ENCODE results near the gene EML2. TPM values are rescaled to one million over a fixed set of nuclear protein-coding genes. Genes with fewer than 3 reads are reported as not detected.

Gene EML2
- polyA plus RNA-seq, 1 donor from 2014 or later: 18.9 TPM

DNA sequence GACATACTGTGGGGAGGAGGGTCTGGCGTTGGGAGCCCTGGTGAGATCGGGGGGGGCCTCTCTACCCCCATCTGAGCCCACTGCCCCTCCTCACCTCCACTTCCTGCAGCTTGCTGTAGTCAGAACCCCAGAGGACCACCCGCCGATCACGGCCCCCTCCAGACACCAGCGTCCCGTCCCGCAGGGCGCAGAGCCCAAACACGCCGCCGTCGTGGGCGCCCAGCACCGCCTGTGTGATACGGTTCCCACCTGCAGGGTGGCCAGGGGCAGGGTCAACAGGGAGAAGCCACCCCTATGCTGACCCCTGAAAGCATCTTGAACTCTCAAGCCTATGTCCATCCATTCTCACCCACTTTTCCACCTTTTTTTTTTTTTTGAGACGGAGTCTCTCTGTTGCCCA, 17.8 kb downstream of the EML2 start:
- Histone ChIP-seq H3K27ac (ENCODE audit: low read length) (no peak overlapping the region), H4K20me1 (ENCODE audit: insufficient read depth) (no peaks in the 10 kb centered on the region), H3K9me2 (ENCODE audit: insufficient read depth, low read length) (no peaks in the 10 kb centered on the region), H3F3A (ENCODE audit: insufficient read depth, low read length, poor library complexity, severe bottlenecking) (no peaks in the 10 kb centered on the region), H3K4me2 (ENCODE audit: low read length) (no peak overlapping the region), H3K27me3 (ENCODE audit: insufficient read depth, low read depth, low read length) (no peaks in the 10 kb centered on the region), H3K9ac (ENCODE audit: low read length) (no peak overlapping the region), H3K79me2 (replicated peaks; ENCODE audit: insufficient read depth, low read length) (no peaks in the 10 kb centered on the region), H3K36me3 (ENCODE audit: insufficient read depth, low read length) (no peaks in the 10 kb centered on the region), H2AFZ (ENCODE audit: low read depth, low read length) (no peak overlapping the region), H3K4me3 (ENCODE audit: low read length) (no peak overlapping the region), H3K9me3 (ENCODE audit: low read length) (no peaks in the 10 kb centered on the region)
- TF ChIP-seq, protein P1, sequence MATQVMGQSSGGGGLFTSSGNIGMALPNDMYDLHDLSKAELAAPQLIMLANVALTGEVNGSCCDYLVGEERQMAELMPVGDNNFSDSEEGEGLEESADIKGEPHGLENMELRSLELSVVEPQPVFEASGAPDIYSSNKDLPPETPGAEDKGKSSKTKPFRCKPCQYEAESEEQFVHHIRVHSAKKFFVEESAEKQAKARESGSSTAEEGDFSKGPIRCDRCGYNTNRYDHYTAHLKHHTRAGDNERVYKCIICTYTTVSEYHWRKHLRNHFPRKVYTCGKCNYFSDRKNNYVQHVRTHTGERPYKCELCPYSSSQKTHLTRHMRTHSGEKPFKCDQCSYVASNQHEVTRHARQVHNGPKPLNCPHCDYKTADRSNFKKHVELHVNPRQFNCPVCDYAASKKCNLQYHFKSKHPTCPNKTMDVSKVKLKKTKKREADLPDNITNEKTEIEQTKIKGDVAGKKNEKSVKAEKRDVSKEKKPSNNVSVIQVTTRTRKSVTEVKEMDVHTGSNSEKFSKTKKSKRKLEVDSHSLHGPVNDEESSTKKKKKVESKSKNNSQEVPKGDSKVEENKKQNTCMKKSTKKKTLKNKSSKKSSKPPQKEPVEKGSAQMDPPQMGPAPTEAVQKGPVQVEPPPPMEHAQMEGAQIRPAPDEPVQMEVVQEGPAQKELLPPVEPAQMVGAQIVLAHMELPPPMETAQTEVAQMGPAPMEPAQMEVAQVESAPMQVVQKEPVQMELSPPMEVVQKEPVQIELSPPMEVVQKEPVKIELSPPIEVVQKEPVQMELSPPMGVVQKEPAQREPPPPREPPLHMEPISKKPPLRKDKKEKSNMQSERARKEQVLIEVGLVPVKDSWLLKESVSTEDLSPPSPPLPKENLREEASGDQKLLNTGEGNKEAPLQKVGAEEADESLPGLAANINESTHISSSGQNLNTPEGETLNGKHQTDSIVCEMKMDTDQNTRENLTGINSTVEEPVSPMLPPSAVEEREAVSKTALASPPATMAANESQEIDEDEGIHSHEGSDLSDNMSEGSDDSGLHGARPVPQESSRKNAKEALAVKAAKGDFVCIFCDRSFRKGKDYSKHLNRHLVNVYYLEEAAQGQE (IDR thresholded peaks at IDR 0.05; ENCODE audit: borderline replicate concordance): no peak
- TF ChIP-seq, protein P2, sequence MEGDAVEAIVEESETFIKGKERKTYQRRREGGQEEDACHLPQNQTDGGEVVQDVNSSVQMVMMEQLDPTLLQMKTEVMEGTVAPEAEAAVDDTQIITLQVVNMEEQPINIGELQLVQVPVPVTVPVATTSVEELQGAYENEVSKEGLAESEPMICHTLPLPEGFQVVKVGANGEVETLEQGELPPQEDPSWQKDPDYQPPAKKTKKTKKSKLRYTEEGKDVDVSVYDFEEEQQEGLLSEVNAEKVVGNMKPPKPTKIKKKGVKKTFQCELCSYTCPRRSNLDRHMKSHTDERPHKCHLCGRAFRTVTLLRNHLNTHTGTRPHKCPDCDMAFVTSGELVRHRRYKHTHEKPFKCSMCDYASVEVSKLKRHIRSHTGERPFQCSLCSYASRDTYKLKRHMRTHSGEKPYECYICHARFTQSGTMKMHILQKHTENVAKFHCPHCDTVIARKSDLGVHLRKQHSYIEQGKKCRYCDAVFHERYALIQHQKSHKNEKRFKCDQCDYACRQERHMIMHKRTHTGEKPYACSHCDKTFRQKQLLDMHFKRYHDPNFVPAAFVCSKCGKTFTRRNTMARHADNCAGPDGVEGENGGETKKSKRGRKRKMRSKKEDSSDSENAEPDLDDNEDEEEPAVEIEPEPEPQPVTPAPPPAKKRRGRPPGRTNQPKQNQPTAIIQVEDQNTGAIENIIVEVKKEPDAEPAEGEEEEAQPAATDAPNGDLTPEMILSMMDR (IDR thresholded peaks at IDR 0.05; ENCODE audit: poor library complexity, severe bottlenecking): no peak
- no peak for TF ChIP-seq POLR2AphosphoS5 (IDR thresholded peaks at IDR 0.05)

DNA sequence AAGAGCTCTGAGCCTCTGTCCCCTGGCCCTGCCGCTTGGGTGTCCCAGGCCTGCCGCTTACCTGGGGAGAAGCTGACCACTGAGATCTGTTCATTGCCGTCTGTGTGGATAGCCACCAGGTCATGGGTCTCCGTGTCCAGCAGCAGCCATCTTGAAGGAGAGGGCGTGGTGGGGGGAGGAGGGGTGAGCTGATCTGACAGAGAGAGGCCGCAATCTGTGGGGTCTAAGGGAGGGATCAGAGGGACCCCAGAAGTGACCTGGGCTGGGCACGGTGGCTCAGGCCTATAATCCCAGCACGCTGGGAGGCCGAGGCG, 22.5 kb downstream of the EML2 start:
- no peaks in the 10 kb centered on the region for H3K9me3 ChIP-seq (ENCODE audit: low read length)
- no peak overlapping the region for H3K4me3 ChIP-seq (ENCODE audit: low read length)
- no peak overlapping the region for H2AFZ ChIP-seq (ENCODE audit: low read depth, low read length)
- H3K27me3 ChIP-seq (ENCODE audit: insufficient read depth, low read depth, low read length): no peaks in the 10 kb centered on the region
- no peak overlapping the region for H3K4me2 ChIP-seq (ENCODE audit: low read length)
- H3K79me2 ChIP-seq (replicated peaks; ENCODE audit: insufficient read depth, low read length): no peaks in the 10 kb centered on the region
- TF ChIP-seq TAF1 (IDR thresholded peaks at IDR 0.05; ENCODE audit: low read depth): no peak
- H3K9ac ChIP-seq (ENCODE audit: low read length): no peak overlapping the region
- no peak overlapping the region for H3K27ac ChIP-seq (ENCODE audit: low read length)
- no peaks in the 10 kb centered on the region for H4K20me1 ChIP-seq (ENCODE audit: insufficient read depth)
- H3F3A ChIP-seq (ENCODE audit: insufficient read depth, low read length, poor library complexity, severe bottlenecking): no peaks in the 10 kb centered on the region
- no peaks in the 10 kb centered on the region for H3K36me3 ChIP-seq (ENCODE audit: insufficient read depth, low read length)
- H3K9me2 ChIP-seq (ENCODE audit: insufficient read depth, low read length): no peaks in the 10 kb centered on the region

GRCh38 chr19:45615795-45616703, 23.1 kb downstream of the EML2 start:
- TF ChIP-seq MXI1 (conservative IDR thresholded peaks at IDR 0.05; ENCODE audit: poor library complexity, severe bottlenecking) (no peak), SMC3 (conservative IDR thresholded peaks at IDR 0.05; ENCODE audit: poor library complexity) (no peak), TAF1 (IDR thresholded peaks at IDR 0.05; ENCODE audit: low read depth) (no peak), EP300 (conservative IDR thresholded peaks at IDR 0.05; ENCODE audit: poor library complexity, severe bottlenecking) (no peak), EZH2 (IDR thresholded peaks at IDR 0.05; ENCODE audit: borderline replicate concordance, insufficient read depth, low read length, poor library complexity, severe bottlenecking) (no peak), RAD21 (conservative IDR thresholded peaks at IDR 0.05) (no peak)
- TF ChIP-seq, protein P1 (IDR thresholded peaks at IDR 0.05; ENCODE audit: borderline replicate concordance): no peak
- TF ChIP-seq, protein P2 (IDR thresholded peaks at IDR 0.05; ENCODE audit: poor library complexity, severe bottlenecking): no peak
- Histone ChIP-seq H3K27ac (ENCODE audit: low read length) (no peak overlapping the region), H3K9ac (ENCODE audit: low read length) (no peak overlapping the region), H3K36me3 (ENCODE audit: insufficient read depth, low read length) (no peaks in the 10 kb centered on the region), H3F3A (ENCODE audit: insufficient read depth, low read length, poor library complexity, severe bottlenecking) (no peaks in the 10 kb centered on the region), H3K9me3 (ENCODE audit: low read length) (no peaks in the 10 kb centered on the region), H4K20me1 (ENCODE audit: insufficient read depth) (no peaks in the 10 kb centered on the region), H3K9me2 (ENCODE audit: insufficient read depth, low read length) (no peaks in the 10 kb centered on the region), H3K4me2 (ENCODE audit: low read length) (no peak overlapping the region), H2AFZ (ENCODE audit: low read depth, low read length) (no peak overlapping the region), H3K79me2 (replicated peaks; ENCODE audit: insufficient read depth, low read length) (no peaks in the 10 kb centered on the region), H3K27me3 (ENCODE audit: insufficient read depth, low read depth, low read length) (no peaks in the 10 kb centered on the region), H3K4me3 (ENCODE audit: low read length) (no peak overlapping the region)

All from neural cell (in vitro differentiated cells).